Lung (tissue), 12 donors: ENCODE measurements around the gene ALX4. TPM values are rescaled to one million over a fixed set of nuclear protein-coding genes. Genes with fewer than 3 reads are reported as not detected.

Experiments
- ATAC-seq: fragments of 200-7000 bp; cut with Tn5 transposase; one replicate; pipeline ENCODE4 v1.9.1; 2020; ENCODE audit warnings: moderate number of reproducible peaks; ENCODE audit not compliant: insufficient read depth, low FRiP score
- DNase-seq, 3 donors: peaks; one replicate each; pipeline ENCODE4 v3.0.0-alpha.2; 2013 to 2017
- H3K27ac ChIP-seq, 2 donors: one replicate each; pipeline ENCODE4 v1.5.1; 2013; ENCODE audit warnings: mild to moderate bottlenecking in 2 of 2, moderate library complexity in 2 of 2, control low read depth in 1 of 2, inconsistent platforms in 1 of 2, low read depth in 1 of 2, low read length in 1 of 2
- H3K27me3 ChIP-seq, 3 donors: one replicate each; pipeline ENCODE4 v1.5.1; 2013; ENCODE audit warnings: low read length in 2 of 3; ENCODE audit not compliant: control insufficient read depth in 3 of 3, insufficient read depth in 3 of 3
- H3K36me3 ChIP-seq, 4 donors: one replicate each; pipeline ENCODE4 v1.5.1; 2013; ENCODE audit warnings: low read length in 4 of 4, mild to moderate bottlenecking in 1 of 4, moderate library complexity in 1 of 4; ENCODE audit not compliant: control insufficient read depth in 4 of 4, insufficient read depth in 4 of 4
- H3K4me1 ChIP-seq, 5 donors: one replicate each; pipeline ENCODE4 v1.5.1; 2013; ENCODE audit warnings: low read length in 5 of 5, mild to moderate bottlenecking in 2 of 5, moderate library complexity in 1 of 5; ENCODE audit not compliant: control insufficient read depth in 5 of 5, insufficient read depth in 5 of 5
- H3K4me3 ChIP-seq: one replicate; pipeline ENCODE4 v1.5.1; 2013; ENCODE audit warnings: mild to moderate bottlenecking, control low read depth, moderate library complexity
- H3K9ac ChIP-seq, 2 donors: one replicate each; pipeline ENCODE4 v1.5.1; 2013; ENCODE audit warnings: low read length in 2 of 2, control low read depth in 1 of 2; ENCODE audit not compliant: insufficient read depth in 1 of 2
- H3K9me3 ChIP-seq, 4 donors: one replicate each; pipeline ENCODE4 v1.5.1; 2013; ENCODE audit warnings: low read length in 3 of 4, mild to moderate bottlenecking in 1 of 4, moderate library complexity in 1 of 4; ENCODE audit not compliant: control insufficient read depth in 4 of 4, insufficient read depth in 3 of 4
- CTCF ChIP-seq: IDR thresholded peaks from 2 replicates; pipeline ENCODE4 v1.5.1; 2012; ENCODE audit warnings: mild to moderate bottlenecking; ENCODE audit errors: control extremely low read depth, extremely low read depth
- WGBS, 2 donors: extraction: QIAGEN DNeasy Blood & Tissue Kit; methylation state at CpG; one replicate each; pipeline ENCODE4 v1.1.7; 2013; 5-methylcytosine and 5-hydroxymethylcytosine counted together
- polyA plus RNA-seq, 2 donors: library from polyadenylated mRNA; stranded (reverse); fragments of 200-250 nt; gene quantifications; one replicate each; pipeline ENCODE4 v1.2.1, GENCODE V29; 2013
- total RNA-seq, 2 donors: library from RNA; depleted of rRNA in 1 of 2; stranded (reverse); fragments of >200 nt in 1 of 2; gene quantifications; one replicate each; pipeline ENCODE4 v1.2.1, GENCODE V29; 2014 to 2021
- donor health status: control.
- donor health status: control.
- donor health status: Bipolar disorder and iron deficiency.
- donor health status: healthy.
- donor health status: DM: yes; HTN: yes; CAD: no.

The ALX4 gene
- total and polyA plus RNA-seq, 4 donors = 0.01 to 0.06 TPM; not detected in 2

GRCh38 chr11:44213148-44213547 lies 96.8 kb downstream of the ALX4 start:
- H3K27ac ChIP-seq = no peak overlapping the region
- H3K36me3 ChIP-seq = peaks cover 1 to 5% (median 3%) of the 10 kb centered on the region in 4 donors
- peaks cover 0 to 2% (median 0%) of the 10 kb centered on the region in 5 donors for H3K4me1 ChIP-seq
- no peak overlapping the region for H3K9ac ChIP-seq
- H3K4me3 ChIP-seq = no peak overlapping the region
- H3K9me3 ChIP-seq = peaks cover 0 to 5% (median 0%) of the 10 kb centered on the region in 4 donors
- H3K27me3 ChIP-seq = no peaks in the 10 kb centered on the region
- TF ChIP-seq CTCF = no peak
- ATAC-seq (no peak), DNase-seq (no peak)
- WGBS, 2 donors = 91 to 93% methylated on average over 1 of the region's 1 CpG

GRCh38 chr11:44212128-44212527 lies 97.8 kb downstream of the ALX4 start:
- Histone ChIP-seq H3K4me3 (no peak overlapping the region), H3K36me3 (peaks cover 0 to 5% (median 3%) of the 10 kb centered on the region in 4 donors), H3K4me1 (no peaks in the 10 kb centered on the region), H3K27me3 (no peaks in the 10 kb centered on the region), H3K27ac (no peak overlapping the region), H3K9me3 (peaks cover 0 to 5% (median 0%) of the 10 kb centered on the region in 4 donors), H3K9ac (no peak overlapping the region)
- 98 to 99% methylated on average over 6 of the region's 6 CpGs for WGBS, 2 donors
- no peak for ATAC-seq
- no peak for TF ChIP-seq CTCF
- DNase-seq = no peak

Other genes starting within 250 kb of the ALX4 start
- 10 to 100 TPM; 31.6 to 66.9 TPM for gene ACCS, start 243.9 kb downstream of the ALX4 start, total RNA-seq
- gene ACCS, start 243.9 kb downstream of the ALX4 start, polyA plus RNA-seq = 10 to 100 TPM in 1 of 2 donors, 1 to 10 TPM in 1; 6.4 to 24.6 TPM
- 10 to 100 TPM; 51.2 to 95.3 TPM for gene EXT2, start 214.5 kb downstream of the ALX4 start, total RNA-seq
- gene EXT2, start 214.5 kb downstream of the ALX4 start, polyA plus RNA-seq = 10 to 100 TPM; 18.0 to 40.7 TPM